GM23338 (cell line): Measurements from ENCODE around the gene RNF128. TPM values are rescaled to one million over a fixed set of nuclear protein-coding genes. Genes with fewer than 3 reads are reported as not detected.

Experiments used
- ATAC-seq: fragments of 200-7000 bp; cut with Tn5 transposase; 3 replicates; pipeline ENCODE4 v1.9.1; 2020
- DNase-seq: peaks from one replicate; pipeline ENCODE4 v3.0.0-alpha.2; 2015; ENCODE audit warnings: low spot score
- H2AFZ ChIP-seq: fragments of 200-600 bp; sonication (generic); 2 replicates; pipeline ENCODE4 v1.8.0; 2016; ENCODE audit warnings: antibody characterized with exemption, mild to moderate bottlenecking, moderate library complexity
- H3F3A ChIP-seq: fragments of 200-600 bp; sonication (generic); replicated peaks from 2 replicates; pipeline ENCODE4 v1.8.0; 2017; ENCODE audit warnings: antibody characterized with exemption, mixed run types, low read depth
- H3K27ac ChIP-seq: fragments of 200-600 bp; sonication (generic); 2 replicates; pipeline ENCODE4 v1.6.1; 2016; ENCODE audit warnings: low read depth
- H3K27me3 ChIP-seq: fragments of 200-600 bp; sonication (generic); 2 replicates; pipeline ENCODE4 v1.8.0; 2016; ENCODE audit warnings: mild to moderate bottlenecking, mixed run types, moderate library complexity; ENCODE audit not compliant: insufficient read depth
- H3K36me3 ChIP-seq: fragments of 200-600 bp; sonication (generic); 2 replicates; pipeline ENCODE4 v1.8.0; 2016; ENCODE audit warnings: mild to moderate bottlenecking; ENCODE audit not compliant: insufficient read depth
- H3K4me1 ChIP-seq: fragments of 200-600 bp; sonication (generic); 2 replicates; pipeline ENCODE4 v1.8.0; 2016; ENCODE audit warnings: mild to moderate bottlenecking, moderate library complexity; ENCODE audit not compliant: insufficient read depth
- H3K4me2 ChIP-seq: fragments of 200-600 bp; sonication (generic); 2 replicates; pipeline ENCODE4 v1.7.1; 2017; ENCODE audit warnings: mixed run types
- H3K4me3 ChIP-seq: fragments of 200-600 bp; sonication (generic); 2 replicates; pipeline ENCODE4 v1.6.1; 2016; ENCODE audit warnings: mixed run types
- H3K79me2 ChIP-seq: fragments of 200-600 bp; sonication (generic); replicated peaks from 2 replicates; pipeline ENCODE4 v1.8.0; 2017; ENCODE audit warnings: mild to moderate bottlenecking; ENCODE audit not compliant: insufficient read depth
- H3K9me2 ChIP-seq: fragments of 200-600 bp; sonication (generic); 2 replicates; pipeline ENCODE4 v1.8.0; 2017; ENCODE audit not compliant: insufficient read depth
- H4K20me1 ChIP-seq: fragments of 200-600 bp; sonication (generic); replicated peaks from 2 replicates; pipeline ENCODE4 v1.8.0; 2017; ENCODE audit warnings: mild to moderate bottlenecking; ENCODE audit not compliant: insufficient read depth
- H3K27ac Mint-ChIP-seq: 2 replicates; pipeline ENCODE4 v1.8.0; 2020; ENCODE audit warnings: inconsistent platforms, mild to moderate bottlenecking, moderate library complexity, mixed read lengths
- H3K27me3 Mint-ChIP-seq: 3 replicates; pipeline ENCODE4 v1.8.0; 2022; ENCODE audit warnings: low read depth, mild to moderate bottlenecking, moderate library complexity, mixed read lengths, inconsistent platforms; ENCODE audit not compliant: insufficient read depth, poor library complexity
- H3K36me3 Mint-ChIP-seq: 3 replicates; pipeline ENCODE4 v1.8.0; 2021; ENCODE audit warnings: low read depth, mild to moderate bottlenecking, inconsistent platforms, moderate library complexity, mixed read lengths
- H3K4me1 Mint-ChIP-seq: 3 replicates; pipeline ENCODE4 v1.8.0; 2020; ENCODE audit warnings: mild to moderate bottlenecking, inconsistent platforms, mixed read lengths
- H3K4me3 Mint-ChIP-seq: 3 replicates; pipeline ENCODE4 v1.8.0; 2021; ENCODE audit warnings: moderate library complexity, mild to moderate bottlenecking, inconsistent platforms, mixed read lengths
- H3K9me3 Mint-ChIP-seq: 3 replicates; pipeline ENCODE4 v1.8.0; 2020; ENCODE audit warnings: moderate library complexity, mild to moderate bottlenecking, inconsistent platforms, mixed read lengths
- EZH2 ChIP-seq: fragments of 200-600 bp; sonication (generic); IDR thresholded peaks from one replicate; pipeline ENCODE4 v1.8.0; 2017; ENCODE audit warnings: antibody characterized with exemption, mild to moderate bottlenecking, low read depth; ENCODE audit not compliant: unreplicated experiment
- POLR2AphosphoS5 ChIP-seq: IDR thresholded peaks from 2 replicates; pipeline ENCODE4 v1.6.1; 2016; ENCODE audit warnings: antibody characterized with exemption, low read depth
- REST ChIP-seq: IDR thresholded peaks from one replicate; pipeline ENCODE4 v1.6.1; 2018; ENCODE audit warnings: antibody characterized with exemption; ENCODE audit not compliant: unreplicated experiment
- ZNF331 ChIP-seq: fragments of 250-450 bp; sonication (Bioruptor Pico); IDR thresholded peaks from 2 replicates; pipeline ENCODE4 v1.5.0; 2020; ENCODE audit warnings: low read depth, mild to moderate bottlenecking, moderate library complexity
- polyA plus RNA-seq: library from polyadenylated mRNA; unstranded; fragments of >200 nt; fragmentation: Nextera tagmentation; extraction: Ambion mirVana; gene quantifications from 2 replicates; pipeline ENCODE4 v1.2.1, GENCODE V29; 2016
- total RNA-seq: library from RNA; depleted of rRNA; stranded (reverse); fragments of >200 nt; shearing (Covaris generic); gene quantifications from 2 replicates; pipeline ENCODE4 v1.2.3, GENCODE V29; 2014
- TF ChIP-seq, protein P1 (sequence below): IDR thresholded peaks from 2 replicates; pipeline ENCODE4 v1.6.1; 2016; ENCODE audit warnings: antibody characterized with exemption
- TF ChIP-seq, protein P2 (sequence below): fragments of 250-450 bp; sonication (Bioruptor Pico); IDR thresholded peaks from 2 replicates; pipeline ENCODE4 v1.5.0; 2020; ENCODE audit warnings: mild to moderate bottlenecking, moderate library complexity
- TF ChIP-seq, protein P3 (sequence below), 2 experiments: fragments of 200-600 bp in 1 of 2; sonication (generic) in 1 of 2; conservative IDR thresholded peaks; 2 replicates each; pipeline versions ENCODE4 v1.5.1 to v1.6.1; 2016 to 2017; ENCODE audit warnings: antibody characterized with exemption in 2 of 2, low read depth in 2 of 2, mild to moderate bottlenecking in 2 of 2, moderate library complexity in 1 of 2

RNF128 gene
- total and polyA plus RNA-seq, 2 experiments from 2014 or later: 1.2 to 3.2 TPM

DNA sequence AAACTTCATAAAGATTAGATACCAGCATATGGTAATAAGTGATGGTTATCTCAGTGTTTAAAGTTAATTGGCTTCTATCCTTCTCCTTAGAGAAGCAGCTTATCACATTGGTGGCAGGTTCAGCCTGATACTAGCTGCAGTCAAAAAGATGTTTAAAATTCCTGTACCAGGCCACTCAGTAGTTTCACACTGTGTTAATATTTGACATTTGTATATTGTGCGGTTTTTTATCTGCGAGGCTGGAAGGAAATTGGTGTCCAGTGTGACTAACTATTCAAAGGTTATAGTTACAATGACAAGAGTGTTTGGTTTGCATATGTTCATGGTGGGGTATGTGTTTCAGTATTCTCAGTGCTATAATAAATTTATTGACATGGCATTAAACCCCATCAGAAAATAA is 48.5 kb downstream of the RNF128 start:
- no peaks in the 10 kb centered on the region for H4K20me1 ChIP-seq
- DNase-seq: no peak
- Mint-ChIP-seq H3K4me1 (no peaks in the 10 kb centered on the region), H3K27ac (no peak overlapping the region), H3K27me3 (no peaks in the 10 kb centered on the region), H3K4me3 (no peak overlapping the region), H3K36me3 (peaks cover 4% of the 10 kb centered on the region; the same call in 2 of the 3 replicates), H3K9me3 (peaks cover 14% of the 10 kb centered on the region)
- no peaks in the 10 kb centered on the region for H3K9me2 ChIP-seq
- H3F3A ChIP-seq: no peaks in the 10 kb centered on the region
- H3K27ac ChIP-seq: no peak overlapping the region
- no peaks in the 10 kb centered on the region for H3K79me2 ChIP-seq
- TF ChIP-seq, protein P1, sequence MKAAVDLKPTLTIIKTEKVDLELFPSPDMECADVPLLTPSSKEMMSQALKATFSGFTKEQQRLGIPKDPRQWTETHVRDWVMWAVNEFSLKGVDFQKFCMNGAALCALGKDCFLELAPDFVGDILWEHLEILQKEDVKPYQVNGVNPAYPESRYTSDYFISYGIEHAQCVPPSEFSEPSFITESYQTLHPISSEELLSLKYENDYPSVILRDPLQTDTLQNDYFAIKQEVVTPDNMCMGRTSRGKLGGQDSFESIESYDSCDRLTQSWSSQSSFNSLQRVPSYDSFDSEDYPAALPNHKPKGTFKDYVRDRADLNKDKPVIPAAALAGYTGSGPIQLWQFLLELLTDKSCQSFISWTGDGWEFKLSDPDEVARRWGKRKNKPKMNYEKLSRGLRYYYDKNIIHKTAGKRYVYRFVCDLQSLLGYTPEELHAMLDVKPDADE: no peak
- TF ChIP-seq, protein P2, sequence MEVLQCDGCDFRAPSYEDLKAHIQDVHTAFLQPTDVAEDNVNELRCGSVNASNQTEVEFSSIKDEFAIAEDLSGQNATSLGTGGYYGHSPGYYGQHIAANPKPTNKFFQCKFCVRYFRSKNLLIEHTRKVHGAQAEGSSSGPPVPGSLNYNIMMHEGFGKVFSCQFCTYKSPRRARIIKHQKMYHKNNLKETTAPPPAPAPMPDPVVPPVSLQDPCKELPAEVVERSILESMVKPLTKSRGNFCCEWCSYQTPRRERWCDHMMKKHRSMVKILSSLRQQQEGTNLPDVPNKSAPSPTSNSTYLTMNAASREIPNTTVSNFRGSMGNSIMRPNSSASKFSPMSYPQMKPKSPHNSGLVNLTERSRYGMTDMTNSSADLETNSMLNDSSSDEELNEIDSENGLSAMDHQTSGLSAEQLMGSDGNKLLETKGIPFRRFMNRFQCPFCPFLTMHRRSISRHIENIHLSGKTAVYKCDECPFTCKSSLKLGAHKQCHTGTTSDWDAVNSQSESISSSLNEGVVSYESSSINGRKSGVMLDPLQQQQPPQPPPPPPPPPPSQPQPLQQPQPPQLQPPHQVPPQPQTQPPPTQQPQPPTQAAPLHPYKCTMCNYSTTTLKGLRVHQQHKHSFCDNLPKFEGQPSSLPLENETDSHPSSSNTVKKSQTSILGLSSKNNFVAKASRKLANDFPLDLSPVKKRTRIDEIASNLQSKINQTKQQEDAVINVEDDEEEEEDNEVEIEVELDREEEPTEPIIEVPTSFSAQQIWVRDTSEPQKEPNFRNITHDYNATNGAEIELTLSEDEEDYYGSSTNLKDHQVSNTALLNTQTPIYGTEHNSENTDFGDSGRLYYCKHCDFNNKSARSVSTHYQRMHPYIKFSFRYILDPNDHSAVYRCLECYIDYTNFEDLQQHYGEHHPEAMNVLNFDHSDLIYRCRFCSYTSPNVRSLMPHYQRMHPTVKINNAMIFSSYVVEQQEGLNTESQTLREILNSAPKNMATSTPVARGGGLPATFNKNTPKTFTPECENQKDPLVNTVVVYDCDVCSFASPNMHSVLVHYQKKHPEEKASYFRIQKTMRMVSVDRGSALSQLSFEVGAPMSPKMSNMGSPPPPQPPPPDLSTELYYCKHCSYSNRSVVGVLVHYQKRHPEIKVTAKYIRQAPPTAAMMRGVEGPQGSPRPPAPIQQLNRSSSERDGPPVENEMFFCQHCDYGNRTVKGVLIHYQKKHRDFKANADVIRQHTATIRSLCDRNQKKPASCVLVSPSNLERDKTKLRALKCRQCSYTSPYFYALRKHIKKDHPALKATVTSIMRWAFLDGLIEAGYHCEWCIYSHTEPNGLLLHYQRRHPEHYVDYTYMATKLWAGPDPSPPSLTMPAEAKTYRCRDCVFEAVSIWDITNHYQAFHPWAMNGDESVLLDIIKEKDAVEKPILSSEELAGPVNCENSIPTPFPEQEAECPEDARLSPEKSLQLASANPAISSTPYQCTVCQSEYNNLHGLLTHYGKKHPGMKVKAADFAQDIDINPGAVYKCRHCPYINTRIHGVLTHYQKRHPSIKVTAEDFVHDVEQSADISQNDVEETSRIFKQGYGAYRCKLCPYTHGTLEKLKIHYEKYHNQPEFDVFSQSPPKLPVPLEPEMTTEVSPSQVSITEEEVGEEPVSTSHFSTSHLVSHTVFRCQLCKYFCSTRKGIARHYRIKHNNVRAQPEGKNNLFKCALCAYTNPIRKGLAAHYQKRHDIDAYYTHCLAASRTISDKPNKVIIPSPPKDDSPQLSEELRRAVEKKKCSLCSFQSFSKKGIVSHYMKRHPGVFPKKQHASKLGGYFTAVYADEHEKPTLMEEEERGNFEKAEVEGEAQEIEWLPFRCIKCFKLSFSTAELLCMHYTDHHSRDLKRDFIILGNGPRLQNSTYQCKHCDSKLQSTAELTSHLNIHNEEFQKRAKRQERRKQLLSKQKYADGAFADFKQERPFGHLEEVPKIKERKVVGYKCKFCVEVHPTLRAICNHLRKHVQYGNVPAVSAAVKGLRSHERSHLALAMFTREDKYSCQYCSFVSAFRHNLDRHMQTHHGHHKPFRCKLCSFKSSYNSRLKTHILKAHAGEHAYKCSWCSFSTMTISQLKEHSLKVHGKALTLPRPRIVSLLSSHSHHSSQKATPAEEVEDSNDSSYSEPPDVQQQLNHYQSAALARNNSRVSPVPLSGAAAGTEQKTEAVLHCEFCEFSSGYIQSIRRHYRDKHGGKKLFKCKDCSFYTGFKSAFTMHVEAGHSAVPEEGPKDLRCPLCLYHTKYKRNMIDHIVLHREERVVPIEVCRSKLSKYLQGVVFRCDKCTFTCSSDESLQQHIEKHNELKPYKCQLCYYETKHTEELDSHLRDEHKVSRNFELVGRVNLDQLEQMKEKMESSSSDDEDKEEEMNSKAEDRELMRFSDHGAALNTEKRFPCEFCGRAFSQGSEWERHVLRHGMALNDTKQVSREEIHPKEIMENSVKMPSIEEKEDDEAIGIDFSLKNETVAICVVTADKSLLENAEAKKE: no peak
- TF ChIP-seq, protein P3, sequence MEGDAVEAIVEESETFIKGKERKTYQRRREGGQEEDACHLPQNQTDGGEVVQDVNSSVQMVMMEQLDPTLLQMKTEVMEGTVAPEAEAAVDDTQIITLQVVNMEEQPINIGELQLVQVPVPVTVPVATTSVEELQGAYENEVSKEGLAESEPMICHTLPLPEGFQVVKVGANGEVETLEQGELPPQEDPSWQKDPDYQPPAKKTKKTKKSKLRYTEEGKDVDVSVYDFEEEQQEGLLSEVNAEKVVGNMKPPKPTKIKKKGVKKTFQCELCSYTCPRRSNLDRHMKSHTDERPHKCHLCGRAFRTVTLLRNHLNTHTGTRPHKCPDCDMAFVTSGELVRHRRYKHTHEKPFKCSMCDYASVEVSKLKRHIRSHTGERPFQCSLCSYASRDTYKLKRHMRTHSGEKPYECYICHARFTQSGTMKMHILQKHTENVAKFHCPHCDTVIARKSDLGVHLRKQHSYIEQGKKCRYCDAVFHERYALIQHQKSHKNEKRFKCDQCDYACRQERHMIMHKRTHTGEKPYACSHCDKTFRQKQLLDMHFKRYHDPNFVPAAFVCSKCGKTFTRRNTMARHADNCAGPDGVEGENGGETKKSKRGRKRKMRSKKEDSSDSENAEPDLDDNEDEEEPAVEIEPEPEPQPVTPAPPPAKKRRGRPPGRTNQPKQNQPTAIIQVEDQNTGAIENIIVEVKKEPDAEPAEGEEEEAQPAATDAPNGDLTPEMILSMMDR (conservative IDR thresholded peaks at IDR 0.05; ENCODE audit: low read depth in 2 of 2): no peak
- TF ChIP-seq REST (no peak), POLR2AphosphoS5 (no peak), ZNF331 (CRISPR knock-in tag) (no peak), EZH2 (no peak)
- ATAC-seq: no peak
- no peak overlapping the region for H3K4me2 ChIP-seq
- H3K4me3 ChIP-seq: no peak overlapping the region
- no peak overlapping the region for H2AFZ ChIP-seq
- no peaks in the 10 kb centered on the region for H3K36me3 ChIP-seq
- H3K27me3 ChIP-seq: no peaks in the 10 kb centered on the region
- no peaks in the 10 kb centered on the region for H3K4me1 ChIP-seq
